NCI-H1694 (cell line): ENCODE data around the gene FGF9.

ENCODE experiments used
- DNase-seq: peaks from one replicate; lab custom pipeline; 2025; lab: John Stamatoyannopoulos, UW

FGF9 gene

GRCh38 chr13:21710163-21710562, 39.3 kb downstream of the FGF9 start:
- DNase-seq = no peak

GRCh38 chr13:21717817-21718216, 46.9 kb downstream of the FGF9 start:
- no peak for DNase-seq

- no peak for DNase-seq
Measured at GRCh38 chr13:21719463-21719862, 48.6 kb downstream of the FGF9 start.

GRCh38 chr13:21723807-21724505, 53.1 kb downstream of the FGF9 start:
- no peak for DNase-seq

- DNase-seq = no peak
Measured at GRCh38 chr13:21730186-21730880, 59.5 kb downstream of the FGF9 start.

GRCh38 chr13:21733475-21734263, 62.8 kb downstream of the FGF9 start:
- no peak for DNase-seq

- DNase-seq = no peak
Measured at GRCh38 chr13:21734961-21735360, 64.1 kb downstream of the FGF9 start.

- DNase-seq = no peak
Measured at GRCh38 chr13:21735701-21736401, 65.0 kb downstream of the FGF9 start.

GRCh38 chr13:21736926-21737325, 66.1 kb downstream of the FGF9 start:
- no peak for DNase-seq

GRCh38 chr13:21738630-21739029, 67.8 kb downstream of the FGF9 start:
- no peak for DNase-seq

GRCh38 chr13:21739771-21740170, 68.9 kb downstream of the FGF9 start:
- no peak for DNase-seq

GRCh38 chr13:21741396-21741979, 70.6 kb downstream of the FGF9 start:
- no peak for DNase-seq

GRCh38 chr13:21742096-21742495, 71.2 kb downstream of the FGF9 start:
- no peak for DNase-seq

GRCh38 chr13:21744149-21744548, 73.3 kb downstream of the FGF9 start:
- no peak for DNase-seq

- DNase-seq = no peak
Measured at GRCh38 chr13:21745307-21745706, 74.4 kb downstream of the FGF9 start.

GRCh38 chr13:21747456-21747855, 76.6 kb downstream of the FGF9 start:
- DNase-seq = no peak

- DNase-seq = no peak
Measured at GRCh38 chr13:21748166-21748565, 77.3 kb downstream of the FGF9 start.

- no peak for DNase-seq
Measured at GRCh38 chr13:21749410-21749809, 78.5 kb downstream of the FGF9 start.

- no peak for DNase-seq
Measured at GRCh38 chr13:21752501-21752900, 81.6 kb downstream of the FGF9 start.

GRCh38 chr13:21753117-21753729, 82.3 kb downstream of the FGF9 start:
- no peak for DNase-seq
